Activated CD4-positive, alpha-beta T cell treated with anti-CD3 and anti-CD28 coated beads, Interleukin-2, amount 10 ng/mL, durations not matched to agents 7 days and 5 days (primary cell): Measurements from ENCODE around the gene MT3. TPM values are rescaled to one million over a fixed set of nuclear protein-coding genes. Genes with fewer than 3 reads are reported as not detected.

ENCODE experiments used
- CTCF ChIA-PET: fragments of 350-600 bp; sonication (Branson Sonifier 250); formaldehyde crosslinking; loops from one replicate; lab custom pipeline; 2021; ENCODE audit warnings: antibody characterized with exemption; lab: Charles Lee
- POLR2A ChIA-PET: fragments of 350-600 bp; sonication (Branson Sonifier 250); formaldehyde crosslinking; loops from one replicate; lab custom pipeline; 2021; ENCODE audit warnings: antibody characterized with exemption; lab: Charles Lee
- DNase-seq: peaks from one replicate; pipeline ENCODE4 v3.0.0-alpha.2; 2020
- H3K27ac Mint-ChIP-seq: one replicate; pipeline ENCODE4 v1.8.0; 2021; ENCODE audit warnings: mild to moderate bottlenecking, moderate library complexity, mixed read lengths
- H3K27me3 Mint-ChIP-seq: one replicate; pipeline ENCODE4 v1.8.0; 2021; ENCODE audit warnings: mixed read lengths
- H3K36me3 Mint-ChIP-seq: one replicate; pipeline ENCODE4 v1.8.0; 2021; ENCODE audit warnings: low read depth, mixed read lengths
- H3K4me1 Mint-ChIP-seq: one replicate; pipeline ENCODE4 v1.8.0; 2021; ENCODE audit warnings: mixed read lengths
- H3K4me3 Mint-ChIP-seq: one replicate; pipeline ENCODE4 v1.8.0; 2021; ENCODE audit warnings: mild to moderate bottlenecking, moderate library complexity, mixed read lengths
- H3K9me3 Mint-ChIP-seq: one replicate; pipeline ENCODE4 v1.8.0; 2021; ENCODE audit warnings: mixed read lengths
- total RNA-seq, 2 experiments: library from RNA; stranded (reverse); gene quantifications; one replicate each; pipeline ENCODE4 v1.2.3, GENCODE V29; 2021

The MT3 gene
- total RNA-seq, 2 experiments from 2014 or later: 3.0 to 3.8 TPM

GRCh38 chr16:56639045-56639444 lies 49.7 kb downstream of the MT3 start:
- Mint-ChIP-seq H3K4me1 (peaks cover 47% of the 10 kb centered on the region), H3K4me3 (no peak overlapping the region), H3K36me3 (peaks cover 4% of the 10 kb centered on the region), H3K27me3 (peaks cover 78% of the 10 kb centered on the region), H3K27ac (no peak overlapping the region), H3K9me3 (no peaks in the 10 kb centered on the region)
- ChIA-PET CTCF (interaction anchor here (1.1 to 1.4 kb wide), 2 partner anchors 9 to 62 kb away, joined by 3 read pairs; no protein-coding TSS in a partner anchor), POLR2A (no interaction called here)
- DNase-seq: no peak

GRCh38 chr16:56640076-56640475 lies 50.7 kb downstream of the MT3 start:
- Mint-ChIP-seq H3K27ac (no peak overlapping the region), H3K36me3 (peaks cover 1% of the 10 kb centered on the region), H3K4me1 (peaks cover 49% of the 10 kb centered on the region), H3K9me3 (no peaks in the 10 kb centered on the region), H3K27me3 (peaks cover 71% of the 10 kb centered on the region), H3K4me3 (no peak overlapping the region)
- CTCF ChIA-PET: interaction anchor here (1.0 to 1.4 kb wide), 4 partner anchors 10 to 63 kb away, joined by 3 read pairs; no protein-coding TSS in a partner anchor
- POLR2A ChIA-PET: no interaction called here
- no peak for DNase-seq

Other genes starting within 250 kb of the MT3 start
- 10 to 100 TPM; 52.5 to 58.5 TPM for gene AMFR, start 164.0 kb upstream of the MT3 start, total RNA-seq
- 100 to 1,000 TPM; 213 to 241 TPM for gene NUDT21, start 138.2 kb upstream of the MT3 start, total RNA-seq
- 10 to 100 TPM; 43.8 to 44.2 TPM for gene OGFOD1, start 138.0 kb upstream of the MT3 start, total RNA-seq
- gene BBS2, start 69.5 kb upstream of the MT3 start, total RNA-seq: 10 to 100 TPM; 16.7 to 21.5 TPM
- gene MT4, start 24.5 kb upstream of the MT3 start, total RNA-seq: not detected
- 100 to 1,000 TPM; 146 to 268 TPM for gene MT2A, start 19.1 kb downstream of the MT3 start, total RNA-seq
- gene MT1E, start 36.3 kb downstream of the MT3 start, total RNA-seq: 100 to 1,000 TPM; 100 to 154 TPM
- gene MT1M, start 43.1 kb downstream of the MT3 start, total RNA-seq: not detected
- not detected for gene MT1A, start 49.1 kb downstream of the MT3 start, total RNA-seq
- not detected for gene MT1B, start 62.4 kb downstream of the MT3 start, total RNA-seq
- 10 to 100 TPM; 19.6 to 24.3 TPM for gene MT1F, start 68.4 kb downstream of the MT3 start, total RNA-seq
- gene MT1G, start 78.5 kb downstream of the MT3 start, total RNA-seq: 10 to 100 TPM in 1 of 2 experiments, 1 to 10 TPM in 1; 8.0 to 10.2 TPM
- gene MT1H, start 80.3 kb downstream of the MT3 start, total RNA-seq: under 1 TPM; 0.62 TPM
- gene MT1X, start 92.9 kb downstream of the MT3 start, total RNA-seq: 10 to 100 TPM; 57.6 to 59.1 TPM
- gene NUP93, start 140.6 kb downstream of the MT3 start, total RNA-seq: 10 to 100 TPM; 85.0 to 85.9 TPM